CD4-positive, alpha-beta T cell treated with Interleukin-6 for 4 hours (primary cell): ENCODE measurements around the gene HSPBP1.

Experiments
- DNase-seq: peaks from one replicate; pipeline ENCODE4 v3.0.0-alpha.2; 2020; ENCODE audit warnings: mixed read lengths

Gene HSPBP1

DNA sequence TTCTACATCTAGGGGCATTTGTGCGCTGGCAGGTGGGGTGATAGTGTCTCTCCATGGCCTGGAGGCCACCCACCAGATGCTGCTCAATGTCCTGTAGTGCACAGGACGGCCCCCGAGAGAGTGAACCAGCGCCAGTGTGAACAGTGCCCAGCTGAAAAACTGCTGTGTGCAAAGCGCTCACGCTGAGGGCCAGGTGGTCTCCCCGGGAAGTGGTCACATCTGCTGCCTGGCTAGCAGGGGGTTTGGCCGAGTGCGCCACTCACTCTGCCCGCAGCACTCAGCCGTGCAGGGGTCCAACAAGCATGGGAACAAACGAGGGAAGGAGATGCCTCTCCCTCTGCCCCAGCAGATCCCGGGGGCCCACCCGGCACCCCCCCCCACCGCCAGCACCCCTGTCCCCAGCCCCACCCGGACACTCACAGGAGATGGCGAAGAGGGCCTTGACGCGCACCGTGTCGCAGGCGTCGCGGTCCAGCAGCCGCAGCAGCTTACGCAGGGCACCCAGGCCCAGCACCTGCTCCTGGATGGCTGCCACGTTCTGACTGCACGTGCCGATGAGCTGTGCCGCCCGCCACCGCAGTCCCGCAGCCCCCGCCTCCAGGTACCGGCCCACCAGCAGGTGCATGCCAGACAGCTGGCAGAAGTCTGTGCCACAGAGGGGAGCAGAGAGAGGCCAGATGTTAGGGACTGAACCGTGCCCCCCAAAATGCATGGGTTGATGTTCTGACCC lies 5.8 kb downstream of the HSPBP1 start:
- DNase-seq = no peak

DNA sequence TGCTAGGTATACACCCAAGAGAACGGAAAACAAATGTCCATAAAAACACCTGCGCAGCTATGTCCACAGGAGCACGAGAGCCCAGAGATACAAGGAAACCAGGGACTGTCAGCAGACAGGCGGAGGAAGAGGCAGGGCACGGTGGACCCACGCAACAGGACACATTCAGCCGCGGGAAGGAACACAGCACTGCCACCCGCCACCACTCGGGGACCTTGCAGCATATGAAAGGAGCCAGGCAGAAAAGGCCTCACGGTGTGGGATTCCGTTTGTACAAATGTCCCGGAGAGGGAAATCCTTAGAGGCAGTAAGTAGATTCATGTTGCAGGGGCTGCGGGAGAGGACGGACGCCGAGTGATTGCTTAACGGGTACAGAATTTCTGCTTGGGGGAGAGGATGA lies 7.8 kb downstream of the HSPBP1 start:
- no peak for DNase-seq

DNA sequence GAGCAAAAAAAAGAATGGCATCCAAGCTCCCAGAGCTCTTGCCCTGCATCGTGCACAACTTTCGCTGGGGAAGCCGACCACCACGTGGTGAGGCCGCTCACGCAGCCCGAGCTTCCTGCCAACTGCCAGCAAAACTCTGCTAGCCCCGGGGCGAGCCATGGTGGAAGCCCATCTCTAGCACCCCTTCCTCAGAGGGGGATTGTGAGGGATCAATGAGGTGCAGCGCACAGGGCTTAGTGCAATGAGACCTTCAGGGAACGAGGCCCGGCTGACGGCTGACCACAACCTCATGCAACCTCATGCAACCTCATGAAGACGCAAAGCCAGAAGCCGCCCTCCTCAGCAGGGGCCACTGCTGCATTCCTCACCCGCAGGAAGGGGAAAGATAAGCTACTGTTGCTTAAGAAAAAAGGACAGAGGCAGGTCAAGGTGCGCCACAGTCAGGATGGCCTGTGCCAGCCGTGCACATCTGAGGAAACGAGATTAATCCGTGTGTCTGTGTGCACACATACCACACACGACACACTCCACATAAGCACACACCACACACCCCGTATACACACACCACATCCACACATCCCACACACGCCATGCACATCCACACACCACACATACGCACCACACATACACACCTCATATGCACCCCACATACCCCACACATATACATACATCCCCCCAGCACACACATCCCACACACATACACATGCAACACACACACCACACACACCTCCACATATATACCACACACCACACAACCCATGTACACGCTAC lies 9.6 kb downstream of the HSPBP1 start:
- DNase-seq = no peak

DNA sequence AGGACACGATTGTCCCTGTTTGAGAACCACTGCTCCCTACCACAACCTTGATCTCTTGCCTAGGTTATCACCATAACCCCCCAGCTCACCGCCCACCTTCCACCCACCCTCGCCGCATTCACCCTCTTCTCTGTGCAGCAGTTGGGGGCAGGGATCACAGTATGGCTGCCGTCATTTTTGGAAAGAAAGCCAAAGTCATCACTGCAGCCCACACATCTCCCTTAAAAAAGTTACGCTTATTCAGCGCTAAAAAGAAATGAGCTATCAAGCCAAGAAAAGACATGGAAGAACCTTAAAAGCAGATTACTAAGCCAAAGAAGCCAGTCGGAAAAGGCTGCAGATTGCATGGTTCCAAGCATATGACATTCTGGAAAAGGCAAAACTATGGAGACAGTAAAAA lies 10.6 kb downstream of the HSPBP1 start:
- DNase-seq = no peak

DNA sequence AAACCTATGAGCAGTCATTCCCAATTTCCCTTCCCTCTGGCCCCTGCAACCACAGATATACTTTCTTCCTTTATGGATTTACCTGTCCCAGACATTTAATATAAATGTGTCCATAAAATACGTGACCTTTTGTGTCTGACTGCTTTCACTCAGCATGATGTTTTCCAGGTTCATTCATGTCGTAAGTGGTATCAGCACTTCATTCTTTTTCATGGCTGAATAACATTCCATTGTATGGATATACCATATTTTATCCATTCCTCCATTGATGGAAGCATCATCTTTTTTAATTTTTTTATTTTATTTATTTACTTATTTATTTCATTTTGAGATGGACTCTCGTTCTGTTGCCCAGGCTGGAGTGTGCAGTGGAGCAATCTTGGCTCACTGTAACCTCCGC lies 13.1 kb downstream of the HSPBP1 start:
- no peak for DNase-seq

DNA sequence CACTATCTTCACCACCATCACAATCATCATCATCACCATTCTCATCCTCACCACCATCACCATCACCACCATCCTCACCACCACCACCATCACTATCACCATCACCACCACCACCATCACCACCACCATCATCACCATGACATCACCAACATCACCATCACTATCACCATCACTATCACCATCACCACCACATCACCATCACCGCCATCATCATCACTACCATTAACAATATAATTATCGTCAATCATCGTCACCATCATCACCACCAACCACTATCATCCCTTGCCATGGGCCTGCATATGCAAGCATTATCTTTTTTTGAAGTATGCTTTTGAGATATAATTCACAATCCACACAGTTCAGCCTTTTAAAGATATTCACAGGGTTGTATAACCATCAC lies 13.5 kb downstream of the HSPBP1 start:
- no peak for DNase-seq

DNA sequence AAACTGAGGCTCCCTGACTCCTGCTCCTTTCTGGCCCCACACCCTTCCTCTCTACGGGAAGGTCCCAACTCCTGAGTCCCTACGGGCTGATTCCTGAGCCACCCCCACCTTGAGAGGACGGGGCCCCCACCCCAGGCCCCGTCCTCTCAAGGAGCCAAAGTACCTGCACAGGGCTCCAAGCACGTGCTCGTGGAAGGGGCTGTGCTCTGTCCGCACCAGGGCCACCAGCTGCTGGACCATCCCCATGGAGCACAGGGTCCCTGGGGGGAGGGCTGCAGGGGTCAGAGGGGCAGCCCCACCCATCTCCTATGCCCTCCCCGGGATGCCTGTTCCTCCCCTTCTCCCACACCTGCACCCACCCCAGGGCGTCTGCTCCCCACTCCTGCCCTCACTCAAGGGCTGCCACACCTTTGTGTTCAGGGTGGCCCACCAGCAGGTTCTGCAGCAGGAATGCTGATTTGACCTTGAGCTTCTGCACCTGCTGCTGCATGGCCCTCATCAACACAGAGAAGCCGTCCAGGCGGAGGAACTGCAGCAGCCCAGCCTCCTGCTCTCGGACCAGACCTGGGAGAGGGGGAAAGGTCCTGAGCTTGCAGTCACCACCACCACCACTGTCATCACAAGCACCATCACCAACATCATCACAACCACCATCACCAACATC lies 14.1 kb downstream of the HSPBP1 start:
- DNase-seq = no peak

DNA sequence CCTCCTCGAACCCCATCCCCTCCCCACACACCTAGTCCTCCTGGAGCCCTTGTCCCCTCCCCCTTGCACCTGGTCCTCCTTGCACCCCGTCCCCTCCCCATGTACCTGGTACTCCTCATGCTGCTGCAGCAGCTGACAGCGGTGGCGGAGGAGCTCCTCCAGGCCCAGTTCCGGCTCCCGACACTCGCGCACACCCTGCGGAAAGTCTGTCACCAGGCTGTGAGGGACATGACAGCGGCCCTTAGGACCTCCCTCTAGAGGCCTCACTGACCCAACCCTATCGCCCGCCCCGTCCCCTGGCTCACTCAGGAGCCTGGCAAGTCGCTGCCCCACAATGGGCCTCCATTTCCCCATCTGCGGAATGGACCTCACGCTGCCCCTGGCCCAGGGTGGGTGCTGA lies 14.7 kb downstream of the HSPBP1 start:
- DNase-seq = no peak

DNA sequence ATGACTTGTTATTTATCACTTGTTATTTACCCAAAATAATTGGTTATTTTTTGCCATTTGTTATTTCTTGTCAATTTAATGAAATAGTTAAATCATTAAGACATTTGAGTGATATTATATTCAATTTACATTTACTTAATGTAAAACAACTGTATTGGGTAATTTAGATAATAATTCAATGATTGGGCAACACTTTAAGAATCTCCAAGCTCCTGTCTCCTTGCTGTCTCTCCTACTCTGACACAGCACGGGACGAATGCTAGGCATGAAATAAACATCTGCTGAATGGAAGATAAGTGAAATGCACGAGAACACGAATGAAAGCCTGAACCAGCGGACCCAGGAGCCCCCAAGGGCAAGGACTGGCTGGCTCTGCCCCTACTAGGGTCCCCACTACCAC lies 15.4 kb downstream of the HSPBP1 start:
- DNase-seq = no peak

DNA sequence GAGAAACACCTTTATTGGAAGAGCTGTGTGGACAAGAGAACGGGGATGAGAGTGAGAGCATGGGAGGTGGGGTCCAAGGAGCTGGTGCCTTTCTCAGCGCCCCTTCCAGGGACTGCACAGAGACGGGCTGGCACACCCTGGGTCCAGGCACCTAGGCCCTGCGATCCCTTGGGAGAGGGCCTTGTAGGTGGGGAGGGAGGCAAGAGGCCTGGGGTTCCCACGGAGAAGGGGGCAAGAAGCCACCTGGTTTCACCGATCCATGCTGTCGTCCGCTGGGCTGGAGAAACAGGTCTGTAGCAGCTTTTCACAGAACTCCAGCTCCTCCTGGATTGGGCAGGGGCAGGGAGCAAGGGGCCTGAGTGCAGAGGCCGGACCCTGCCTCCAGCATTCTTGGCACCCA lies 17.6 kb downstream of the HSPBP1 start:
- DNase-seq = no peak

DNA sequence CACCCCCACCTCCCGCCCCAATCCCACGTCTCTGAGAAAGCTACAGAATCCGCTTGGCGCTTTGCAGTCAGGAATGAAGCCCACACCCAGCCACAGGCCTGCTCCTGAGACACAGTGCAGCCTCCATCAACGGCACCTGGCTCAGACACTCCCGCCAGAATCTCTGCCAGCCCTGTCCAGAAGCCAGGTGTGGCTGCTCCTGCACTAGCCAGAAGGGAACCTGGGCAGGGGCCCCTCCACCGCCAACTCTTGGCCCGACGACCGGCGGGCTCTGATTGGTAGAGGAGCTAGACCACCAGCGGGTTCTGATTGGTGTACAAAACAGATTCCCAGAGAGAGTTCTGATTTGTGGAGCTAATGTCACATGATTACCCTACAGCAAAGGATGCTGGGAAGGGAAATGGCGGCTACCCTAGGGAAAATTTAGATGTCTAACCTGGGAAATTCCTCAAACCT lies 18.2 kb downstream of the HSPBP1 start:
- no peak for DNase-seq

DNA sequence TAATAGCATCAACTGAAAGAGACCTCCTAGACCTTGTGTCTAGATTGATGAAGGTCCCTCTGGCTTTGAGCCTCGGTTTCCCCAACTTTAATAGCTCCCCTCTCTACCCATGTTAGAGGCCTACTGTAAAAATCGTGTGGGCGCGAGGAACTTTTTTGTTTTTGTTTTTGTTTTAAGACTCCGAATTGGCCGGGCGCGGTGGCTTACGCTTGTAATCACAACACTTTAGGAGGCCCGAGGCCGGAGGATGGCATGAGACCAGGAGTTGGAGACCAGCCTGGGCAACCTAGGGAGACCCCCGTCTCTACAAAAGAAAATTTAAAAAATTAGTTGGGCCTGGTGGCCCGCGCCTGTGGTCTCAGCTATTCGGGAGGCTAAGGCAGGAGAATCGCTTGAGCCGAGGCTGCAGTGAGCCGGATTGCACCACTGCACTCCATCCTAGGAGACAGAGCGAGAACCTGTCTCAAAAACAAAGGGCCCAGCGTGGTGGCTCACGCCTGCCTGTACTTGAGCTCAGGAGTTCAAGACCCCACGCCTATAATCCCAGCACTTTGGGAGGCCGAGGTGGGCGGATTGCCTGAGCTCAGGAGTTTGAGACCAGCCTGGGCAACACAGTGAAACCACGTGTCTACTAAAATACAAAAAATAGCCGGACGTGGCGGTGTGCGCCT lies 20.2 kb downstream of the HSPBP1 start:
- DNase-seq = no peak

DNA sequence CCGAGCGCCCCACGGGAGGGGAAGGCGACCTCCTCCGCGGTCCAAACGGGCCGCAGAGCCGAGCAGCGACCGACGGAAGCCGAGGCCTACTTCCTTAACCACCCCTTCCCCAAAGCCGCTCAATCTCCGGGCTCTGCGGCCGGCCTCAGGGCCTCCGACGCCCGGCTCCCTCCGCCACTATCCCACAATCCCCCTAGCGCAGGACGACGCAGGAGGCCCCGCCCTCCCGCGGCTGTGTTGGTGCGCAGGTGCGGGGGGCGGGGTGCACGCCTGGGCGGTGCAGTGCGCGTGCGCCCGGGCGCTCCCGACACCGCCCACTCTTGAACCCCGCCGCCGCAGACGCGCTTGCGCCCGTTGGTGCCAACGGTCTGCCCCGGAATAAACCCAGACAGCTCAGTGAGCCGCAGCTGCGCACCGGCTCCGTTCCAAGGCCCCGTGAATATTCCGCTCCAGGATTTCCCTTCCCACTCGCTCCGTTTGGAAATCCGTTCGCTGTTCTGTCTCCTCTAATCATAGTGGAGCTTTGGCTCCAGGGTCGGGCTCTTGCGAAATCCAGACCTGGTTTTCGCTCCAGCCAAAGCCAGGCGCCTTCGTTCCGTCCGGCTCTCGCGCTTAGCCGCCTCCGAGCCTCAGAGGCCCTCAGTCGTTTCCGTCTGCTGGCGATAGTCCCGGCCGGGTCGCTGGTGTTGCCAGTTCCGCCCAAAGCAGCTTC lies 20.9 kb downstream of the HSPBP1 start, which contains the start of gene PPP6R1:
TSS of gene PPP6R1 (minus strand) at position 190 of the 712 bp plus-strand sequence. CDS start 11,914 bp downstream, outside the sequence.
- peak; percentile 96 for DNase-seq

DNA sequence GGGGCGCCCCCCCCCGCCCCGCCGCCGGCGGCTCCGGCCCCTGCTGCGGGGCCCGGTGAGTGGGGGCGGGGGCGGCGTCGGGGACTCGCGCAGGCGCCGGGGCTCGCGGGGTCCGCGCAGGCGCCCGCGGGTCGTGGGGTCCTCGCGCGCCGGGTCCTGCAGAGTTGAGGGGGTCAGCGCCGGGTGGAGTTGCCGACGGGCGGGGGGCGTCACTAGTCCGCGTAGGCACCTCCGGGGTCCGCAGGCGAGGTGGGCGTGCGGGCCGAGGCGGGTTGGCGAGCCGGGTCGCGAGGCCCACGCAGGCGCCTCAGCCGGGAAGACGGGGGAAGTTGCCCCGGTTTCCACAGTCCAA lies 21.5 kb downstream of the HSPBP1 start:
- DNase-seq = peak; percentile 58

DNA sequence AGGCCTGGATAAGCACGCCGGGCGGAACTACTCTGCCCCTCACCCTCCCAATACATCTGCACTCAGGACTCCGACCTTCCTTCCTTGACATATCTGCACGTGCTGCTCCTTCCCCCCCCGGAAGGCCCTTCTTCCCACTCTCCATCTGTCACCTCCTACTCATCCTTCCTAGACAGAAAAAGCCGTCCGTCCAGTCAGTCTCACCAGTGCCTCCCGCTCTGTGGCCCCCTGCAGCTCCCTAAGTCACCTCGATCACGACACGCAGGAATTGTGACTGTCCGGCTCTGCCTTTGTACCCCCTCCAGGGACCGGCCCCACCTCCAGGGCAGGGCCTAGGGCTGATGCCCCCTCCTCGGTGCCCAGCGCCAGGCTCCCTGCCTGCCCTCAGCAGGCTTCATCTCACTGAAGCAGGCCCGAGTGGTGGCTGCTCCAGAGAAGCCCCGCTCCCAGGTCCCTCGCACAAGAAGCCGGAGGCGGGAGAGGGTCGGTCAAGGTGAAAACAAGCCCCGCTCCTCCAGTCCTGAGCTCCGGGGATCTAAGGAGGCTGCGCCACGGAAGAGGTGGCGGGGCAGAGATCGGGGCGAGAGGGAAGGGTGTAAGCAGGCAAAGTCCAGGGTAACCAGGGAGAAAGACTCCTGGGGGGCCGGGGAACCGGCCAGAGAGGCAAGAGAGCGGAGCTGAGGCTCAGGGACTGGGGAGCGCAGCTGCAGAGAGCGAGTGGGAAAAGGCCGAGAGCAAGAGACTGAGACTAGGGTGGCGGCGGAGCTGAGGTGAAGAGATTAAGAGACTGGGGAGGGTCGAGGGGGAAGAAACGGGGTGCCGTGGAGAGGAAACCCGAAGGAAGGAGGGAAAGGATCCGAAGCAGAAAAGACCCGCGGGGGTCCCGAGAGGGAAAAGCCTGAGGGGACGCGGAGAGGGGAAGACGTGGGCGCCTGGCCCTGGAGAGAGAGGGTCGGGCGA lies 22.2 kb downstream of the HSPBP1 start:
- DNase-seq = peak; percentile 23

DNA sequence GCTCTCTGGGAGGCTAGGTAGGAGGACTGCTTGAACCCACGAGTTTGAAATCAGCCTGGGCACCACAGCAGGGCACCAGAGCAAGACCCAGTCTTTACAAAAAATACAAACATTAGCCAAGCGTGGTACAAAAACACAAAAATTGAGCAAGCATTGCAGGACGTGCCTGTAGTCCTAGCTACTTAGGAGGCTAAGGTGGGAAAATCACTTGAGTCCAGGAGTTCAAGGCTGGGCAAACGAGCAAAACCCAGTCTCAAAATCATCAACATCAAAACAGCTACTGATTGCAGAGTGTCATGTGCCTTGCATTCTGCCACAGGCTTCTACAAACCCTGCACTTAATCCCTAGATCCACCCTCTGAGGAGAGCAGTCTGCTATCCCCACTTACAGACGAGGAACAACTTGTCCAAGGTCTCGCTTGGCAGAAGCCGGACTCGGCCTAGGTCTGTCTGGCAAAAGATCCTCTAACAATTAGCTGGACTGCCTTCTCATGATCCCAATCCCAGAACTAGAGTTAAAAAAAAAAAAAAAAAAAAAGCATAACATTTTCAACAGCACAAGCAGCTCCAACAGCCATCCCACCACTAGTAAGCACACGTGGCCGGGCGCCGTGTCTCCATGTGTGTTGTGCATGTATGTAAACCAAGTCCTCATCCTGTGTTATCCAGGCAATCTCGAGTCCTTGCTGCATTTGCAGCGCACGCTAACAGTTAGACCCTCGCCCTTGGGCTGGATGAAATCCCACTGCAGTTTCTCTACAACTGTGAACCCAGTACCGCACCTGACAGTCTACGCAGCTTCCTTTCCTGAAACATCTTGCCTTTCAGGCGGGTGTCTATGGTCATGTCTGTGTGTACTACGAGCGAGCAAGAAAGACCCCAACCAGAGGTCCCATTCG lies 23.1 kb downstream of the HSPBP1 start:
- DNase-seq = peak; percentile 23

DNA sequence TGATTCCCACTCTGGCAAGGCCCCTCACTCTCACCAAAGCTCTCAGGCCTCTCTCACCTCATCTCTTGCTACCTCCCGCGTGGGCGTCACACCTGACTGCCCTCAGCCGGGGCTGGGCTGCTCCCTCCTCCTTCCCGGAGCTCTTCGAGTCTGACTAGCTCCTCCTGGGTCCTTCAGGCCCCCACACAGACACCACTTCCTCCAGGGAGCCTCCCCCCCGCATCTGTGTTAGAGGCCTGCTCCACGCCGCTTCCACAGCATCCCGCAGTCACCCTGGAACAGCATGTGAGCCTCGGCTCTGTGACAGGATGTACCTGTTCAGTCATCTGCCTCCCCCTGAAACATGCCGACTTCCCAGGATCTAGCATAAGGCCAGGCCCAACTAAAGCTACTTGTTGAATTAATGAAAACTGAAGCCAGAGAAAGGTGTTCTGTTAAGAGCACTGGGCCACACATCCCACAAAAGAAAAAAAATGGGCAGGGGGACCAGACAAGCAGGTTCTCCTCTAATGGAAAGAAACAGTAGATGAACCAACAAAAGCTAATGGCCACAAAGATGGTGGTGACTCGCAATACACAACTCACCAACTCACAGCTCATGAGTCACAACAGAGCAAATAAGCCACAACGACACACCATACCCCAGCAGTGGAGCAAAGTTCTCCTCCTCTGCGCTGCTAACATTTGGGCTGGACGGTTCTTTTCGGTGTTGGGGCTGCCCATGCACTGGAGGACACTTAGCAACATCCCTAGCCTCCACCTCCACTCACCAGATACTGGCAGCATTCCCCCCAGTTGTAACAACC lies 24.1 kb downstream of the HSPBP1 start:
- peak; percentile 67 for DNase-seq

DNA sequence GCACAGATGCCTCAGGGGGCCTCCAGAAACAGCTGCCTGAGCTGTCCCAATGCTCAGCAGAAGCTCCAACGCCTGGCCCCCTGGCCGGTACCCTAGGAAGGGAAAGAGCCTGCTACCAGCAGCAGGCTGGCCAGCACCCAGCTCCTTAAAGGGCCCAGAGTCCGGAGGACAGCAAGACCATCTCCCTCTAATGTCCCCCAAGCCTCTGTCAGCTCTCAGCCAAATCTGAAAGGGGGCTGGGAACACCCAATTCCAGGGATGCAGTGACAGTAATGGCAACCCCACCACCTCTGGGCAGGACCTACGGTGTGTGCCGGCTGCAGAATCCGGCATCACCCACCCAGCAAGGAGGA lies 25.3 kb downstream of the HSPBP1 start:
- DNase-seq = no peak

DNA sequence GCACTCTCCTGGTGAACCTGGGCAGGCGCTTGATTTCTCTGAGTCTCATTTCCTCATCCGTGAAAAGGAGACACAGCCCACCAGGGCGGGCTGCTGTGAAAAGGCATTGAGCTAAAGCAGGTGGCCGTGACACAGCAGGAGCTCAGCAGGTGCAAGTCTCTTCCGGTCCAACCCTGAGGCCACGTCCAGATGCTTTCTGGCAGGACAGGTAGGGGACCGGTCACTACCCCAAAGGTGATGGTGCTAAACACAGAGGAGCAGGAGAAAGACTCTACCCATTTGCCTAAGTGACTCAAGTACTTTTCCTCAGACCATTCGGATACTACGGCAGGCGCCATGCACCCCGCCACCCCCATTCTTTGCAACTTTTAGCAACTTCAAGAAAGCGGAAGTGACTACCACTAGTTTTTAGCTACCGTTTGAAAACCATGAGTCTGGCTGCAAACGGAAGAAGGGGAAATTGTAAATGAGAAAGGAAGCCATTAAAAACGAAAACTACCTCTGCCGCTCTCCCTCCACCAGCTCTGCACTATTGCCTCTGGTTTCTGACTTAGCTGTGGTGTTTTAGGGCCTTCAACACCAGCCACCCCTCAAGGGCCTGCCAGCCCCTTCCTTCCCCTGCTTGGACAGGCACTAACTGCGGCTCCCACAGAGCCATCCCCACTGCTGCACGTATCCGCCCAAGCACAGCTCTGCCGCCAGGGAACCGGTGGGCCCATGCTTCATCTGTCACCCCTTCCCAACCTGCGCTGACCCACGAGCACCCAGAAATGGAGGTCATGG lies 25.9 kb downstream of the HSPBP1 start:
- DNase-seq = peak; percentile 75
